ENCODE measurements around the gene LOXL4. TPM values are rescaled to one million over a fixed set of nuclear protein-coding genes. Genes with fewer than 3 reads are reported as not detected.

Gene LOXL4
- 0.13 and 0.18 TPM in 2 replicates for total RNA-seq (2021)
- long read RNA-seq, partial matches to known transcripts, result 0 of 1 reads
- long read RNA-seq, other reads (novel, unspliced or antisense), result 0 of 1 reads

DNA sequence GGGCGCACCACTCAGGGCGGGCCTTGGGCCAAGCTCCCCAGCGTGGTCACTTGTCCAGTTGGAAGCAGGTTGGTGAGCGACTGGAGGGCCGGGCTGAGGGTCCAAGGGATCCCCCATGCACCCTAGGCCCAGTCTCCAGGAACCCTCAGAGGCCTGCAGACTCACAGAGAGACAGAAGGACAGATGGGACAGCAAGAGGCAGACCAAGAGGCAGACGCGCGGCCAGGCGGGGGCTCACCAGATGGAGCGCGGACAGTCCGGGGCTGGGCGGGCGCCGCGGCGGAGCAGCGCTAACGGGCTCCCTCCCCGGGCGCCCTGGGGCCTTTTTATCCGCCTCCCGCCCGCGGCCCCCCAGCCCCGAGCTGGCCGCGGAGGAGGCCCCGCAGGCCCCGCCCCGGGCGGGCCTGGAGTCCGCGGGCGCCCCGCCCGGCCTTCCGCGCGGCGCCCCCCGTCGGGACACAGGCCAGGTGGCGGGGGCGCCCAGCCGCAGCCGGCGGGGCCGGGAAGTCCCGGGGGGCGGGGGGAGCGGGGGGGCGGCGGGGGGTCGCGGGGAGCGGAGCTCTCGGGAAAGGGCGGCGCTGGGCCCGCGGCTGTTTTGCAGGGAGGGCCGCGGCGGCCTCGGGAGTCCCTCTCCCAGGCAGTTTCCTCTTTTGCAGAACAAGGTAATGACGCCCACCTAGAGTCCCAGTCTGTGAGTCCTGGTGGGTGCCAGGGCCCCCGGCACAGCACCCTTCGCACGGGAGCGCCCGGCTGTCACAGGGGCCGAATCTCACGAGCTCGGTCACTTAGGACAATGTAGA lies at the start of gene LOXL4:
Gene LOXL4 (minus strand): TSS at position 301 of the 800 bp plus-strand sequence. CDS start 5,175 bp downstream, outside the sequence.
- H3K79me2 ChIP-seq (ENCODE audit: insufficient read depth, low read length), result no peaks in the 10 kb centered on the region
- H2BK12ac ChIP-seq (ENCODE audit: insufficient read length, low read depth, low read length), result no peak within 1 kb of the TSS
- no peak within 1 kb of the TSS for H2BK120ac ChIP-seq (ENCODE audit: low read depth, low read length, poor library complexity, severe bottlenecking)
- no peak within 1 kb of the TSS for H4K5ac ChIP-seq (ENCODE audit: insufficient read length, low read depth, low read length)
- H2BK20ac ChIP-seq (ENCODE audit: low read depth, low read length, poor library complexity, severe bottlenecking), result no peak within 1 kb of the TSS
- no peak for TF ChIP-seq CTCF (conservative IDR thresholded peaks at IDR 0.05)
- H4K91ac ChIP-seq (ENCODE audit: insufficient read length, low read depth, low read length), result no peak within 1 kb of the TSS
- no peak within 1 kb of the TSS for H3T11ph ChIP-seq (ENCODE audit: low read length)
- no peaks in the 10 kb centered on the region for H3K9me3 Mint-ChIP-seq
- H3K4me1 Mint-ChIP-seq, result peaks cover 41 to 51% of the 10 kb centered on the region in 2 experiments
- H2BK5ac ChIP-seq (ENCODE audit: insufficient read length, low read length), result no peak within 1 kb of the TSS
- H2AFZ ChIP-seq (ENCODE audit: low read length), result no peak within 1 kb of the TSS
- WGBS (ENCODE audit: extremely low coverage, insufficient read length, low lambda C conversion rate), result no CpG with 5 or more reads among the region's 75 CpGs
- no peak within 1 kb of the TSS for H2AK5ac ChIP-seq (ENCODE audit: insufficient read length, low read length)
- peak within 1 kb of the TSS; percentile 69 to 80 for H3K4me3 Mint-ChIP-seq
- no peak within 1 kb of the TSS for H3K27ac Mint-ChIP-seq
- peak within 1 kb of the TSS; percentile 11 for H3K4me2 ChIP-seq (ENCODE audit: insufficient read depth, insufficient read length, low read length)
- H3K36me3 Mint-ChIP-seq (ENCODE audit: insufficient read depth in 1 of 3, low read depth in 3 of 3), result no peaks in the 10 kb centered on the region
- H3K27me3 Mint-ChIP-seq (ENCODE audit: low read depth), result peaks cover 55% of the 10 kb centered on the region
- no peaks in the 10 kb centered on the region for H4K20me1 ChIP-seq (ENCODE audit: control insufficient read depth, insufficient read depth, insufficient read length)
- H3K79me1 ChIP-seq (ENCODE audit: insufficient read depth, low read depth, low read length, poor library complexity, severe bottlenecking), result no peaks in the 10 kb centered on the region
- H3K23ac ChIP-seq (ENCODE audit: insufficient read length, low read depth, low read length), result no peak within 1 kb of the TSS
- H3K18ac ChIP-seq (ENCODE audit: insufficient read length, low read depth, low read length), result no peak within 1 kb of the TSS
- no peaks in the 10 kb centered on the region for H3K27me3 ChIP-seq (ENCODE audit: insufficient read depth, low read length)
- H2BK15ac ChIP-seq (ENCODE audit: low read depth, low read length), result no peak within 1 kb of the TSS
- no peak within 1 kb of the TSS for H4K8ac ChIP-seq (replicated peaks; ENCODE audit: insufficient read length, low read depth, low read length)
- H3K14ac ChIP-seq (ENCODE audit: insufficient read depth, low read length), result peak within 1 kb of the TSS; percentile 1; the same call in 1 of the 2 replicates
- peaks cover 5% of the 10 kb centered on the region; the same call in 1 of the 2 replicates for H3K4me1 ChIP-seq (ENCODE audit: insufficient read depth, low read length)
- H3K27ac ChIP-seq (ENCODE audit: insufficient read length, low read depth, low read length), result no peak within 1 kb of the TSS
- no peak within 1 kb of the TSS for H3K9ac ChIP-seq (ENCODE audit: extremely low read depth, insufficient read length, low read length)
- no peaks in the 10 kb centered on the region for H3K9me3 ChIP-seq (ENCODE audit: control insufficient read depth, low read depth, low read length)
- no peak within 1 kb of the TSS for H3K4ac ChIP-seq (ENCODE audit: low read depth, low read length)
- no peak for DNase-seq
- H3K23me2 ChIP-seq (ENCODE audit: insufficient read length, low read depth, low read length, poor library complexity, severe bottlenecking), result no peaks in the 10 kb centered on the region
- no peak within 1 kb of the TSS for H3K56ac ChIP-seq (ENCODE audit: insufficient read length, low read depth, low read length)

Measured in H9 (cell line).